IMR-90 (cell line): ENCODE measurements around the gene RTKN. TPM values are rescaled to one million over a fixed set of nuclear protein-coding genes. Genes with fewer than 3 reads are reported as not detected.

Experiments
- polyA plus RNA-seq, 3 experiments: library from polyadenylated mRNA; depleted of rRNA; stranded (reverse); fragments of >200 nt; gene quantifications; 2 replicates each; pipeline ENCODE4 v1.2.3, GENCODE V29; 2012; ENCODE audit warnings: low replicate concordance in 1 of 3
- total RNA-seq: library from RNA; depleted of rRNA; stranded (reverse); fragments of >200 nt; gene quantifications from 2 replicates; pipeline ENCODE4 v1.2.3, GENCODE V29; 2012; rRNA removed

The RTKN gene
- total and polyA plus RNA-seq, 2 of the 4 experiments (the other 2 are of a cell fraction): 11.1 to 19.7 TPM

Other genes starting within 250 kb of the RTKN start
- 122 and 136 TPM in 2 replicates for gene MTHFD2, start 243.3 kb downstream of the RTKN start, total RNA-seq
- 53.5 and 66.8 TPM in 2 replicates for gene MTHFD2, start 243.3 kb downstream of the RTKN start, polyA plus RNA-seq (2012; rRNA removed)
- 0.18 TPM in 1 of 2 replicates, not detected in the other for gene SLC4A5, start 98.5 kb downstream of the RTKN start, total RNA-seq
- 0.20 and 0.22 TPM in 2 replicates for gene SLC4A5, start 98.5 kb downstream of the RTKN start, polyA plus RNA-seq (2012; rRNA removed)
- 204 and 229 TPM in 2 replicates for gene DCTN1, start 61.6 kb downstream of the RTKN start, total RNA-seq
- gene DCTN1, start 61.6 kb downstream of the RTKN start, polyA plus RNA-seq (2012; rRNA removed): 136 and 149 TPM in 2 replicates
- under 0.01 and 0.18 TPM in 2 replicates for gene C2orf81, start 20.3 kb downstream of the RTKN start, total RNA-seq
- gene C2orf81, start 20.3 kb downstream of the RTKN start, polyA plus RNA-seq (2012; rRNA removed): 0.26 and 0.74 TPM in 2 replicates
- 43.6 and 57.2 TPM in 2 replicates for gene WDR54, start 20.2 kb downstream of the RTKN start, total RNA-seq
- gene WDR54, start 20.2 kb downstream of the RTKN start, polyA plus RNA-seq (2012; rRNA removed): 47.2 and 47.9 TPM in 2 replicates
- gene INO80B, start 13.2 kb upstream of the RTKN start, total RNA-seq: 4.5 and 5.3 TPM in 2 replicates
- 9.2 and 10.5 TPM in 2 replicates for gene INO80B, start 13.2 kb upstream of the RTKN start, polyA plus RNA-seq (2012; rRNA removed)
- gene WBP1, start 16.5 kb upstream of the RTKN start, total RNA-seq: 22.2 and 22.9 TPM in 2 replicates
- 78.5 and 89.3 TPM in 2 replicates for gene WBP1, start 16.5 kb upstream of the RTKN start, polyA plus RNA-seq (2012; rRNA removed)
- gene MOGS, start 23.4 kb upstream of the RTKN start, total RNA-seq: 17.8 and 21.0 TPM in 2 replicates
- 45.9 and 48.4 TPM in 2 replicates for gene MOGS, start 23.4 kb upstream of the RTKN start, polyA plus RNA-seq (2012; rRNA removed)
- 5.2 and 6.7 TPM in 2 replicates for gene MRPL53, start 30.7 kb upstream of the RTKN start, total RNA-seq
- 39.0 and 51.9 TPM in 2 replicates for gene MRPL53, start 30.7 kb upstream of the RTKN start, polyA plus RNA-seq (2012; rRNA removed)
- 6.1 and 8.4 TPM in 2 replicates for gene CCDC142, start 41.1 kb upstream of the RTKN start, total RNA-seq
- 11.1 and 14.0 TPM in 2 replicates for gene CCDC142, start 41.1 kb upstream of the RTKN start, polyA plus RNA-seq (2012; rRNA removed)
- gene TTC31, start 41.1 kb upstream of the RTKN start, total RNA-seq: 6.3 and 9.2 TPM in 2 replicates
- 18.8 and 20.5 TPM in 2 replicates for gene TTC31, start 41.1 kb upstream of the RTKN start, polyA plus RNA-seq (2012; rRNA removed)
- gene LBX2, start 57.7 kb upstream of the RTKN start, total RNA-seq: 0.18 and 0.56 TPM in 2 replicates
- 0.62 and 0.66 TPM in 2 replicates for gene LBX2, start 57.7 kb upstream of the RTKN start, polyA plus RNA-seq (2012; rRNA removed)
- gene PCGF1, start 65.8 kb upstream of the RTKN start, total RNA-seq: 29.2 and 31.4 TPM in 2 replicates
- 23.4 and 28.7 TPM in 2 replicates for gene PCGF1, start 65.8 kb upstream of the RTKN start, polyA plus RNA-seq (2012; rRNA removed)
- gene TLX2, start 72.5 kb upstream of the RTKN start, total RNA-seq: not detected in 2 replicates
- gene TLX2, start 72.5 kb upstream of the RTKN start, polyA plus RNA-seq (2012; rRNA removed): not detected in 2 replicates
- gene DQX1, start 84.3 kb upstream of the RTKN start, total RNA-seq: not detected in 2 replicates
- gene DQX1, start 84.3 kb upstream of the RTKN start, polyA plus RNA-seq (2012; rRNA removed): 0.07 and 0.14 TPM in 2 replicates
- gene AUP1, start 87.8 kb upstream of the RTKN start, total RNA-seq: 45.8 and 47.5 TPM in 2 replicates
- gene AUP1, start 87.8 kb upstream of the RTKN start, polyA plus RNA-seq (2012; rRNA removed): 100.0 and 104 TPM in 2 replicates
- gene HTRA2, start 88.0 kb upstream of the RTKN start, total RNA-seq: 28.1 and 34.2 TPM in 2 replicates
- gene HTRA2, start 88.0 kb upstream of the RTKN start, polyA plus RNA-seq (2012; rRNA removed): 23.6 and 25.9 TPM in 2 replicates
- gene LOXL3, start 112.0 kb upstream of the RTKN start, total RNA-seq: 14.2 and 17.9 TPM in 2 replicates
- gene LOXL3, start 112.0 kb upstream of the RTKN start, polyA plus RNA-seq (2012; rRNA removed): 21.8 and 23.4 TPM in 2 replicates
- 12.2 and 15.4 TPM in 2 replicates for gene DOK1, start 112.8 kb upstream of the RTKN start, total RNA-seq
- 17.5 and 17.6 TPM in 2 replicates for gene DOK1, start 112.8 kb upstream of the RTKN start, polyA plus RNA-seq (2012; rRNA removed)
- gene M1AP, start 206.4 kb upstream of the RTKN start, total RNA-seq: not detected in 2 replicates
- 0.03 TPM in 1 of 2 replicates, not detected in the other for gene M1AP, start 206.4 kb upstream of the RTKN start, polyA plus RNA-seq (2012; rRNA removed)
- 3.6 and 4.7 TPM in 2 replicates for gene SEMA4F, start 212.3 kb upstream of the RTKN start, total RNA-seq
- gene SEMA4F, start 212.3 kb upstream of the RTKN start, polyA plus RNA-seq (2012; rRNA removed): 7.5 and 7.8 TPM in 2 replicates